ENCODE results near the gene TMEM255B.

GRCh38 chr13:113841353-113841650 lies 82.3 kb downstream of the TMEM255B start:
- no peak for TF ChIP-seq CTCF (IDR thresholded peaks at IDR 0.05; ENCODE audit: low read depth, low read length)
- TF ChIP-seq POLR2A (IDR thresholded peaks at IDR 0.05; ENCODE audit: extremely low read depth, insufficient read length) = no peak
- TF ChIP-seq MYC (IDR thresholded peaks at IDR 0.05; ENCODE audit: low read depth, low read length) = no peak

Data from NB4 (cell line).